OCI-LY3 (cell line): ENCODE measurements around the gene CCDC24.

Source experiments
- H2AFZ ChIP-seq: fragments of 200-600, 300-600 bp; shearing (Covaris generic); 2 replicates; pipeline ENCODE4 v1.6.0; 2014; ENCODE audit warnings: antibody characterized with exemption, low read depth, low read length
- H3K27ac ChIP-seq: fragments of 200-600, 300-600 bp; sonication (generic); 2 replicates; pipeline ENCODE4 v1.5.1; 2014; ENCODE audit warnings: mild to moderate bottlenecking, low read length, moderate library complexity, mixed read lengths
- H3K27me3 ChIP-seq: fragments of 200-600, 300-600 bp; sonication (generic); 2 replicates; pipeline ENCODE4 v1.6.1; 2014; ENCODE audit warnings: low read depth, low read length, mixed read lengths
- H3K36me3 ChIP-seq: fragments of 200-600, 300-600 bp; sonication (generic); replicated peaks from 2 replicates; pipeline ENCODE3; 2014; ENCODE audit warnings: low read depth, low read length, mixed read lengths
- H3K4me1 ChIP-seq: fragments of 300-600, 200-600 bp; sonication (generic); 2 replicates; pipeline ENCODE4 v1.6.1; 2014; ENCODE audit warnings: low read length, mixed read lengths
- H3K4me2 ChIP-seq: fragments of 200-600, 300-600 bp; sonication (generic); 2 replicates; pipeline ENCODE4 v1.6.1; 2014; ENCODE audit warnings: low read length, mixed read lengths
- H3K4me3 ChIP-seq: fragments of 300-600, 200-600 bp; sonication (generic); 2 replicates; pipeline ENCODE4 v1.5.1; 2014; ENCODE audit warnings: antibody characterized with exemption, mild to moderate bottlenecking, low read length, moderate library complexity
- H3K79me2 ChIP-seq: fragments of 300-600, 200-600 bp; shearing (Covaris generic); 2 replicates; pipeline ENCODE4 v1.6.1; 2014; ENCODE audit warnings: mild to moderate bottlenecking, low read length, mixed read lengths
- H3K9ac ChIP-seq: fragments of 300-600, 200-600 bp; shearing (Covaris generic); 2 replicates; pipeline ENCODE4 v1.6.0; 2014; ENCODE audit warnings: mild to moderate bottlenecking, low read length, moderate library complexity
- H3K9me3 ChIP-seq: fragments of 200-600, 300-600 bp; shearing (Covaris generic); 2 replicates; pipeline ENCODE4 v1.6.1; 2014; ENCODE audit warnings: low read length, mixed read lengths; ENCODE audit not compliant: insufficient read depth
- H4K20me1 ChIP-seq: fragments of 200-600, 300-600 bp; sonication (generic); 2 replicates; pipeline ENCODE4 v1.6.1; 2016; ENCODE audit warnings: low read length, mixed read lengths; ENCODE audit not compliant: insufficient read depth
- CTCF ChIP-seq: fragments of 200-600, 300-600 bp; sonication (generic); IDR thresholded peaks from 2 replicates; pipeline ENCODE4 v1.5.1; 2014; ENCODE audit warnings: antibody characterized with exemption, low read length, low read depth
- EZH2phosphoT487 ChIP-seq: fragments of 200-600 bp; shearing (Covaris generic); IDR thresholded peaks from 2 replicates; pipeline ENCODE4 v1.6.1; 2018; ENCODE audit warnings: antibody characterized with exemption, mixed run types, low read depth

CCDC24 gene

DNA sequence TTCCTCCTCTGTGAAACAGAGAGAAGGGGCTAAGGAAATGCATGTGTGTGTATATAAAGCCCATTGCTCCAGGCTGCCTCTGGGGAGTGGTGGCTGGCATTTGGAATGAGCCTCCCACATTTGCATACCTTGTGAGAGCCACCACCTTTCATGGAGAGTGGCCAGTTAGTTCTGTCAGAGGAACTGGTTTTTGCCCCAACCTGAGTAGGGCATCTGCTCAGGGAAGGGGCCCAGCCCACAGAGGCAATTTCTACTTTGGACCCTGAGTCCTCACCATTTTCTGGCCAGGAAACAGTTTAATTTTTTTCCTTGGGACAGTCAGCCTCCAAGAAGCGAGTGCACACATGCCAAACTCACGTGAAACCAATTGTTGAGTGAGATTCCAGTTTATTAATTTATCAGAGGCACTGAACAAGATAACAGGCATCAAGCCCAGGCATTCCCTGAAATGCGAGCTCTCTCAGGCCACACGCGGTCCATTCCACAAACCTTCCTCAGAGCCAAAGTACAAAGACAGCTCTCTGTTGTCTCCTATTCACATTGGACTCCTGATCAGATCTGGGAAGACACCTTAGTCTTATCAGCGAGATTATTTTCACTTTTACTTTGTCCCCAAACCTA is 40.9 kb downstream of the CCDC24 start:
- H3K36me3 ChIP-seq = no peaks in the 10 kb centered on the region
- no peak overlapping the region for H3K9ac ChIP-seq
- no peak overlapping the region for H3K4me3 ChIP-seq
- H2AFZ ChIP-seq = no peak overlapping the region
- H3K27me3 ChIP-seq = no peaks in the 10 kb centered on the region
- H4K20me1 ChIP-seq = no peaks in the 10 kb centered on the region
- no peak overlapping the region for H3K4me2 ChIP-seq
- H3K79me2 ChIP-seq = no peaks in the 10 kb centered on the region
- H3K27ac ChIP-seq = no peak overlapping the region
- TF ChIP-seq EZH2phosphoT487 = no peak
- TF ChIP-seq CTCF = no peak
- H3K4me1 ChIP-seq = peaks cover 18% of the 10 kb centered on the region
- no peaks in the 10 kb centered on the region for H3K9me3 ChIP-seq

DNA sequence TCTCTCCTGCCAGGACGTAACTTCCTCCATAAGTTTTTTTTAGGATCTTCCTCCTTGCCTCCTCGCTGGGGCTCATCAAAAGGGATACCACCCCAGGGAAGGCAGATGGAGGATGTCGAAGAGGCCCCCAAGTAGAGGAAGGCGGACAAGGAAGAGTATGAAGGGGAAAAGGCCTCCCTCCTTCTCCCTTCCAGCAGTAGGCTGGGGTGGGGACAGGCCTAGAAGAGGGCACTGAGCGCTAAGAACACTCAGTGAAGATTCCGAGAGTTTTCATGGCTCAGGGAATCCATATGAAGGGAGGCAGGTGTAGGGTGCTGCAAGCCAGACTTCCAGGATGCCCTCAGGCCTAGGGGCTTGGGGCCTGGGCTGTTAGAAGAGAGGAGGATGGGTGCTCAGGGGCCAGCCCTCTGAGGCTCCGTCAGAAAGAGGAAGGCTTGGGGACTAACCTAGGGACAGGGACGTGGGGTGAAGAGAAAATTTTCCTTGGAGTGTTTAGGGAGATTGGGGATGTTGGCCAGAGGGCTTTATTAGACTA is 41.7 kb downstream of the CCDC24 start:
- Histone ChIP-seq H3K36me3 (no peaks in the 10 kb centered on the region), H3K79me2 (no peaks in the 10 kb centered on the region), H3K4me1 (peaks cover 18% of the 10 kb centered on the region), H3K9ac (no peak overlapping the region), H3K27ac (no peak overlapping the region), H3K4me2 (no peak overlapping the region), H3K4me3 (no peak overlapping the region), H4K20me1 (no peaks in the 10 kb centered on the region), H3K9me3 (no peaks in the 10 kb centered on the region), H3K27me3 (no peaks in the 10 kb centered on the region), H2AFZ (no peak overlapping the region)
- TF ChIP-seq EZH2phosphoT487 (no peak), CTCF (no peak)

DNA sequence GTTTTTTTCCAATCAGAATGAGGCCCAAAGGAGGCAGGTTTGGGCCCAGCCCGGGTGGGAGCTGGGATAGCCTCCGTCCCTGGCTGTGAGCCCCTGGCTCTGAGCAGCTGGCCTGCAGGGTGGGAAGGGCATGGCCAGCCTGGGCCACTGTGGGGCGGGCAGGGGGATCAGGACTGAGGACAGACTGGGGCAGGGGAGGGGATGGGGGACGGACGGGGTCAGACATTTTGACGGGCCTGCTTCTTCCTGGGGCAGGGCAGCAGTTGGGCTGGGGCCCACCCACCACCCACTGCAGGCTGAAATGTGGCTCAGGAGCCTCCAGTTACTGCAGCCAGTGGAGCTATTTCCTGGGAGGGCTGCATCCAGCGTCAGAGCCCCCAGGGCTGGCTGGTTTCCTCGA is 42.4 kb downstream of the CCDC24 start:
- Histone ChIP-seq H3K4me2 (no peak overlapping the region), H3K4me3 (no peak overlapping the region), H3K9ac (no peak overlapping the region), H3K36me3 (no peaks in the 10 kb centered on the region), H3K79me2 (no peaks in the 10 kb centered on the region), H4K20me1 (no peaks in the 10 kb centered on the region), H2AFZ (no peak overlapping the region), H3K27me3 (no peaks in the 10 kb centered on the region), H3K4me1 (peaks cover 18% of the 10 kb centered on the region), H3K9me3 (no peaks in the 10 kb centered on the region), H3K27ac (no peak overlapping the region)
- no peak for TF ChIP-seq EZH2phosphoT487
- no peak for TF ChIP-seq CTCF

DNA sequence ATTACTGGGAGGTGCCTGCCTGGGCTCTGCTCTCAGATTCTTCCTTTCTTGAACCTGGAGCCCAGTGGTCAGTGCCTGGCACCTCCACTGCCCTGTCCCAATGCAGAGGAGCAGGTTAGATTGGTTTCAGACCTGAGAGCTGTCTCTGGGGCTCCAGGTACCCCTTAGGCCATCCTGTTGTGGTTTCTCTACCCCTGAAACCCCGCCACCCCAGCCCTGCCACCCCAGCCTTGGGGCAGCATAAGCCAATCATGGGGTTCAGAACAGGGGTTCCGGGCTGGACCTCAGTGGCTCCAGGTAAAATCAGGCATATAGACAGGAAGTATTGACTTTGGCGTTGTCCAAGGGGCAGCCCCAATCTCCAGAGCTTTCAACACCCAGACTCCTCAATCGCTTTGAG is 43.0 kb downstream of the CCDC24 start:
- H3K9me3 ChIP-seq = no peaks in the 10 kb centered on the region
- TF ChIP-seq CTCF (no peak), EZH2phosphoT487 (no peak)
- no peaks in the 10 kb centered on the region for H4K20me1 ChIP-seq
- no peak overlapping the region for H3K4me3 ChIP-seq
- H3K27me3 ChIP-seq = no peaks in the 10 kb centered on the region
- H3K4me1 ChIP-seq = peaks cover 15% of the 10 kb centered on the region
- no peak overlapping the region for H3K27ac ChIP-seq
- H2AFZ ChIP-seq = no peak overlapping the region
- H3K4me2 ChIP-seq = no peak overlapping the region
- no peaks in the 10 kb centered on the region for H3K79me2 ChIP-seq
- no peak overlapping the region for H3K9ac ChIP-seq
- no peaks in the 10 kb centered on the region for H3K36me3 ChIP-seq
